IPS DF 6.9 (cell line): Measurements from ENCODE around the gene CSTPP1.
"Not testable (repeated sequence)": the region's sequence is repeated elsewhere in the genome, so short reads cannot be mapped to it uniquely, and the experiment has no call there.

Experiments used
- DNase-seq: peaks from one replicate; pipeline ENCODE4 v3.0.0-alpha.2; 2013; ENCODE audit warnings: low read depth, low spot score
- H3K27ac ChIP-seq: one replicate; pipeline ENCODE4 v1.5.1; 2013; ENCODE audit warnings: low read length, control low read depth
- H3K27me3 ChIP-seq: 2 replicates; pipeline ENCODE4 v1.6.1; 2013; ENCODE audit warnings: mild to moderate bottlenecking, low read length; ENCODE audit not compliant: control insufficient read depth, insufficient read depth
- H3K36me3 ChIP-seq: 2 replicates; pipeline ENCODE4 v1.6.1; 2013; ENCODE audit warnings: low read length; ENCODE audit not compliant: control insufficient read depth, insufficient read depth
- H3K4me1 ChIP-seq: 2 replicates; pipeline ENCODE4 v1.6.1; 2013; ENCODE audit warnings: low read length; ENCODE audit not compliant: control insufficient read depth, insufficient read depth
- H3K4me3 ChIP-seq: 2 replicates; pipeline ENCODE4 v1.5.1; 2013; ENCODE audit warnings: mild to moderate bottlenecking, low read length
- H3K9me3 ChIP-seq: 2 replicates; pipeline ENCODE4 v1.6.1; 2013; ENCODE audit warnings: low read length, inconsistent platforms; ENCODE audit not compliant: control insufficient read depth, insufficient read depth
- WGBS: extraction: QIAGEN DNeasy Blood & Tissue Kit; methylation state at CpG from one replicate; pipeline ENCODE4 v1.1.7; 2013; ENCODE audit warnings: mixed read lengths, missing lambda C conversion rate; ENCODE audit not compliant: insufficient read length, insufficient coverage; 5-methylcytosine and 5-hydroxymethylcytosine counted together

CSTPP1 gene

GRCh38 chr11:47107744-47108143 lies 171.2 kb downstream of the CSTPP1 start:
- Histone ChIP-seq H3K4me3 (no peak overlapping the region), H3K9me3 (no peaks in the 10 kb centered on the region), H3K27ac (no peak overlapping the region), H3K4me1 (no peaks in the 10 kb centered on the region), H3K27me3 (no peaks in the 10 kb centered on the region), H3K36me3 (no peaks in the 10 kb centered on the region)
- no peak for DNase-seq
- no CpG with 5 or more reads among the region's 6 CpGs for WGBS

GRCh38 chr11:47108214-47108613 lies 171.7 kb downstream of the CSTPP1 start:
- WGBS = no CpG with 5 or more reads among the region's 4 CpGs
- DNase-seq = no peak
- no peak overlapping the region for H3K27ac ChIP-seq

GRCh38 chr11:47109051-47109726 lies 172.6 kb downstream of the CSTPP1 start:
- Histone ChIP-seq H3K9me3 (no peaks in the 10 kb centered on the region), H3K36me3 (no peaks in the 10 kb centered on the region), H3K27ac (no peak overlapping the region), H3K4me1 (no peaks in the 10 kb centered on the region), H3K27me3 (no peaks in the 10 kb centered on the region), H3K4me3 (no peak overlapping the region)
- no CpG with 5 or more reads among the region's 6 CpGs for WGBS
- DNase-seq = no peak

More at GRCh38 chr11:47108214-47108613, 171.7 kb downstream of the CSTPP1 start:
- no peaks in the 10 kb centered on the region for H3K9me3 ChIP-seq
- no peaks in the 10 kb centered on the region for H3K27me3 ChIP-seq
- H3K4me3 ChIP-seq = no peak overlapping the region
- no peaks in the 10 kb centered on the region for H3K4me1 ChIP-seq
- no peaks in the 10 kb centered on the region for H3K36me3 ChIP-seq

GRCh38 chr11:47109727-47110246 lies 173.2 kb downstream of the CSTPP1 start:
- no peaks in the 10 kb centered on the region for H3K36me3 ChIP-seq
- DNase-seq = no peak
- no peaks in the 10 kb centered on the region for H3K9me3 ChIP-seq
- no peak overlapping the region for H3K4me3 ChIP-seq
- no peaks in the 10 kb centered on the region for H3K4me1 ChIP-seq
- WGBS = no CpG with 5 or more reads among the region's 3 CpGs
- no peak overlapping the region for H3K27ac ChIP-seq
- no peaks in the 10 kb centered on the region for H3K27me3 ChIP-seq

GRCh38 chr11:47111318-47111804 lies 174.8 kb downstream of the CSTPP1 start:
- H3K9me3 ChIP-seq = no peaks in the 10 kb centered on the region
- H3K27ac ChIP-seq = no peak overlapping the region
- WGBS = no CpG with 5 or more reads among the region's 8 CpGs

GRCh38 chr11:47112941-47113340 lies 176.4 kb downstream of the CSTPP1 start:
- not testable (repeated sequence) for H3K4me1 ChIP-seq, H3K4me3 ChIP-seq, H3K27me3 ChIP-seq, H3K36me3 ChIP-seq, H3K27ac ChIP-seq, DNase-seq, H3K9me3 ChIP-seq
- WGBS = no CpG with 5 or more reads among the region's 4 CpGs

More at GRCh38 chr11:47111318-47111804, 174.8 kb downstream of the CSTPP1 start:
- H3K27me3 ChIP-seq = no peaks in the 10 kb centered on the region
- no peaks in the 10 kb centered on the region for H3K4me1 ChIP-seq
- no peaks in the 10 kb centered on the region for H3K36me3 ChIP-seq
- no peak for DNase-seq
- no peak overlapping the region for H3K4me3 ChIP-seq

- H3K36me3 ChIP-seq, H3K4me3 ChIP-seq, DNase-seq, H3K4me1 ChIP-seq, H3K27me3 ChIP-seq, H3K27ac ChIP-seq, H3K9me3 ChIP-seq: not testable (repeated sequence)
- WGBS = no CpG with 5 or more reads among the region's 20 CpGs
Observed at GRCh38 chr11:47118958-47119688, 182.6 kb downstream of the CSTPP1 start.

GRCh38 chr11:47121056-47121455 lies 184.5 kb downstream of the CSTPP1 start:
- H3K27ac ChIP-seq = no peak overlapping the region
- H3K36me3 ChIP-seq = no peaks in the 10 kb centered on the region
- no peak for DNase-seq
- no peaks in the 10 kb centered on the region for H3K27me3 ChIP-seq
- no peak overlapping the region for H3K4me3 ChIP-seq
- no peaks in the 10 kb centered on the region for H3K4me1 ChIP-seq
- WGBS = no CpG with 5 or more reads among the region's 2 CpGs
- H3K9me3 ChIP-seq = no peaks in the 10 kb centered on the region

- Histone ChIP-seq H3K36me3 (no peaks in the 10 kb centered on the region), H3K27ac (no peak overlapping the region), H3K4me1 (no peaks in the 10 kb centered on the region), H3K27me3 (no peaks in the 10 kb centered on the region), H3K4me3 (no peak overlapping the region), H3K9me3 (no peaks in the 10 kb centered on the region)
- no peak for DNase-seq
- WGBS = no CpG with 5 or more reads among the region's 2 CpGs
Observed at GRCh38 chr11:47121731-47122130, 185.2 kb downstream of the CSTPP1 start.

- no CpG with 5 or more reads among the region's 2 CpGs for WGBS
- no peaks in the 10 kb centered on the region for H3K27me3 ChIP-seq
- no peak overlapping the region for H3K4me3 ChIP-seq
- H3K4me1 ChIP-seq = no peaks in the 10 kb centered on the region
- H3K27ac ChIP-seq = no peak overlapping the region
- no peak for DNase-seq
- no peaks in the 10 kb centered on the region for H3K9me3 ChIP-seq
- no peaks in the 10 kb centered on the region for H3K36me3 ChIP-seq
Observed at GRCh38 chr11:47123094-47123493, 186.5 kb downstream of the CSTPP1 start.
